HFFc6 (cell line): Measurements from ENCODE around the gene PDGFC. TPM values are rescaled to one million over a fixed set of nuclear protein-coding genes. Genes with fewer than 3 reads are reported as not detected.

Experiments
- DNase-seq: peaks from one replicate; pipeline ENCODE4 v3.0.0-alpha.2; 2018
- H3K27ac Mint-ChIP-seq: 2 replicates; pipeline ENCODE4 v1.8.0; 2020; ENCODE audit warnings: mild to moderate bottlenecking, mixed read lengths
- H3K27me3 Mint-ChIP-seq: 2 replicates; pipeline ENCODE4 v1.8.0; 2021; ENCODE audit warnings: mild to moderate bottlenecking, moderate library complexity, mixed read lengths; ENCODE audit not compliant: insufficient read depth
- H3K36me3 Mint-ChIP-seq: 2 replicates; pipeline ENCODE4 v1.8.0; 2021; ENCODE audit warnings: low read depth, mixed read lengths
- H3K4me1 Mint-ChIP-seq: 2 replicates; pipeline ENCODE4 v1.8.0; 2020; ENCODE audit warnings: low read depth, mixed read lengths
- H3K4me3 Mint-ChIP-seq: 2 replicates; pipeline ENCODE4 v1.8.0; 2020; ENCODE audit warnings: mild to moderate bottlenecking, moderate library complexity, mixed read lengths
- H3K9me3 Mint-ChIP-seq: 2 replicates; pipeline ENCODE4 v1.8.0; 2020; ENCODE audit warnings: mild to moderate bottlenecking, mixed read lengths
- CTCF ChIP-seq: fragments of 200-600 bp; sonication (generic); IDR thresholded peaks from 2 replicates; pipeline ENCODE4 v1.5.0; 2021; ENCODE audit warnings: antibody characterized with exemption, mild to moderate bottlenecking
- total RNA-seq, 6 experiments: library from RNA; stranded (reverse); fragmentation: NEBNext Ultra II Directional; extraction: Animal tissue kit (Norgen Biotek cat#: 25700); gene quantifications; 2 replicates in 1 of 6; 3 replicates in 5 of 6; pipeline ENCODE4 v1.2.3, GENCODE V29; 2021

PDGFC gene
- total RNA-seq, 6 experiments from 2014 or later: 71.5 to 112 (median 76.1) TPM

GRCh38 chr4:157012781-157013180 lies 41.2 kb upstream of the PDGFC start:
- peak overlapping the region; percentile 96 for H3K27ac Mint-ChIP-seq

GRCh38 chr4:157012296-157012695 lies 40.7 kb upstream of the PDGFC start:
- H3K27me3 Mint-ChIP-seq: no peaks in the 10 kb centered on the region
- peaks cover 40% of the 10 kb centered on the region for H3K4me1 Mint-ChIP-seq
- peak overlapping the region; percentile 59 for H3K4me3 Mint-ChIP-seq
- no peak for TF ChIP-seq CTCF
- no peaks in the 10 kb centered on the region; the same call in 1 of the 2 replicates for H3K36me3 Mint-ChIP-seq
- DNase-seq: no peak
- H3K9me3 Mint-ChIP-seq: no peaks in the 10 kb centered on the region
- H3K27ac Mint-ChIP-seq: peak overlapping the region; percentile 96

More at GRCh38 chr4:157012781-157013180, 41.2 kb upstream of the PDGFC start:
- peaks cover 40% of the 10 kb centered on the region for H3K4me1 Mint-ChIP-seq
- TF ChIP-seq CTCF: no peak
- no peaks in the 10 kb centered on the region; the same call in 1 of the 2 replicates for H3K36me3 Mint-ChIP-seq
- peak; percentile 91 for DNase-seq
- H3K27me3 Mint-ChIP-seq: no peaks in the 10 kb centered on the region
- peak overlapping the region; percentile 59 for H3K4me3 Mint-ChIP-seq
- no peaks in the 10 kb centered on the region for H3K9me3 Mint-ChIP-seq

GRCh38 chr4:157010630-157011029 lies 39.0 kb upstream of the PDGFC start:
- Mint-ChIP-seq H3K27me3 (no peaks in the 10 kb centered on the region), H3K4me3 (no peak overlapping the region), H3K27ac (no peak overlapping the region), H3K36me3 (no peaks in the 10 kb centered on the region; the same call in 1 of the 2 replicates), H3K9me3 (no peaks in the 10 kb centered on the region), H3K4me1 (peaks cover 34% of the 10 kb centered on the region)
- TF ChIP-seq CTCF: no peak
- no peak for DNase-seq

- peaks cover 32% of the 10 kb centered on the region for H3K4me1 Mint-ChIP-seq
- H3K27me3 Mint-ChIP-seq: no peaks in the 10 kb centered on the region
- TF ChIP-seq CTCF: no peak
- no peak for DNase-seq
- H3K4me3 Mint-ChIP-seq: no peak overlapping the region
- H3K36me3 Mint-ChIP-seq: peaks cover 5% of the 10 kb centered on the region
- H3K27ac Mint-ChIP-seq: no peak overlapping the region
- H3K9me3 Mint-ChIP-seq: no peaks in the 10 kb centered on the region; the same call in 1 of the 2 replicates
Observed at GRCh38 chr4:157005831-157006230, 34.2 kb upstream of the PDGFC start.

- no peak for DNase-seq
- no peak for TF ChIP-seq CTCF
- no peaks in the 10 kb centered on the region; the same call in 1 of the 2 replicates for H3K9me3 Mint-ChIP-seq
- H3K4me3 Mint-ChIP-seq: no peak overlapping the region
- peaks cover 33% of the 10 kb centered on the region for H3K4me1 Mint-ChIP-seq
- H3K27me3 Mint-ChIP-seq: no peaks in the 10 kb centered on the region
- H3K27ac Mint-ChIP-seq: no peak overlapping the region
- peaks cover 5% of the 10 kb centered on the region for H3K36me3 Mint-ChIP-seq
Observed at GRCh38 chr4:157005193-157005592, 33.6 kb upstream of the PDGFC start.
